Erythroblast (primary cell): ENCODE measurements around the gene FASN.

ENCODE experiments used
- GATA1 ChIP-seq: IDR thresholded peaks from 2 replicates; pipeline ENCODE4 v1.6.1; 2011; ENCODE audit warnings: low read depth, mild to moderate bottlenecking, control low read depth, low read length, moderate library complexity
- POLR2A ChIP-seq: IDR thresholded peaks from 2 replicates; pipeline ENCODE4 v1.6.1; 2011; ENCODE audit warnings: mild to moderate bottlenecking, low read length

- no peak for TF ChIP-seq POLR2A
- no peak for TF ChIP-seq GATA1
Measured at GRCh38 chr17:82108038-82108437, 10.0 kb upstream of the FASN start.
